GM12892 (cell line): ENCODE measurements around the gene ACTR1A.

Source experiments
- POLR2A ChIP-seq: IDR thresholded peaks from 2 replicates; pipeline ENCODE4 v1.6.1; 2011; ENCODE audit warnings: low read depth, low read length, control low read depth
- POLR2AphosphoS5 ChIP-seq: IDR thresholded peaks from 2 replicates; pipeline ENCODE4 v1.6.1; 2011; ENCODE audit warnings: low read depth, low read length, control low read depth
- TAF1 ChIP-seq: IDR thresholded peaks from 2 replicates; pipeline ENCODE4 v1.6.1; 2011; ENCODE audit warnings: low read depth, mild to moderate bottlenecking, control low read depth, low read length, borderline replicate concordance

- TF ChIP-seq POLR2AphosphoS5 (no peak), POLR2A (no peak), TAF1 (no peak)
Observed at GRCh38 chr10:102452672-102453340, 49.7 kb downstream of the ACTR1A start.
